DOHH2 (cell line): ENCODE data around the gene DCAF5.

Source experiments
- H3F3A ChIP-seq: fragments of 200-600 bp; sonication (generic), shearing (Covaris generic); 2 replicates; pipeline ENCODE4 v1.6.0; 2016; ENCODE audit warnings: antibody characterized with exemption, mild to moderate bottlenecking; ENCODE audit not compliant: control insufficient read depth, insufficient read depth
- H3K27ac ChIP-seq: fragments of 200-600 bp; sonication (generic); 2 replicates; pipeline ENCODE4 v1.5.1; 2014; ENCODE audit warnings: low read depth, mild to moderate bottlenecking, low read length, moderate library complexity
- H3K27me3 ChIP-seq: fragments of 200-600 bp; sonication (generic); 2 replicates; pipeline ENCODE4 v1.6.1; 2014; ENCODE audit warnings: mild to moderate bottlenecking, low read length, mixed read lengths; ENCODE audit not compliant: control insufficient read depth
- H3K36me3 ChIP-seq: fragments of 200-600 bp; sonication (generic); 2 replicates; pipeline ENCODE4 v1.6.1; 2014; ENCODE audit warnings: mild to moderate bottlenecking, low read length, moderate library complexity, mixed read lengths; ENCODE audit not compliant: control insufficient read depth
- H3K4me1 ChIP-seq: fragments of 200-600 bp; sonication (generic); 2 replicates; pipeline ENCODE4 v1.6.1; 2014; ENCODE audit warnings: mild to moderate bottlenecking, low read length, mixed read lengths; ENCODE audit not compliant: control insufficient read depth
- H3K4me2 ChIP-seq: fragments of 200-600 bp; sonication (generic); 2 replicates; pipeline ENCODE4 v1.6.0; 2014; ENCODE audit warnings: mild to moderate bottlenecking, low read length, moderate library complexity
- H3K4me3 ChIP-seq: fragments of 200-600 bp; sonication (generic); 2 replicates; pipeline ENCODE4 v1.5.1; 2014; ENCODE audit warnings: mild to moderate bottlenecking, low read length, mixed read lengths
- H3K79me2 ChIP-seq: fragments of 200-600 bp; sonication (generic); 2 replicates; pipeline ENCODE4 v1.6.1; 2014; ENCODE audit warnings: mild to moderate bottlenecking, low read length, mixed read lengths; ENCODE audit not compliant: control insufficient read depth
- H3K9me2 ChIP-seq: fragments of 200-600 bp; sonication (generic); replicated peaks from 2 replicates; pipeline ENCODE4 v1.6.1; 2014; ENCODE audit warnings: mild to moderate bottlenecking, low read length, mixed read lengths; ENCODE audit not compliant: control insufficient read depth
- H3K9me3 ChIP-seq: fragments of 200-600 bp; sonication (generic); 2 replicates; pipeline ENCODE4 v1.6.1; 2014; ENCODE audit warnings: antibody characterized with exemption, low read length, mixed read lengths; ENCODE audit not compliant: control insufficient read depth, insufficient read depth
- H4K20me1 ChIP-seq: fragments of 200-600 bp; sonication (generic); 2 replicates; pipeline ENCODE4 v1.6.0; 2014; ENCODE audit warnings: low read depth, mild to moderate bottlenecking, antibody characterized with exemption, low read length, moderate library complexity; ENCODE audit not compliant: control insufficient read depth, insufficient read depth
- EZH2phosphoT487 ChIP-seq: fragments of 200-600 bp; sonication (generic); IDR thresholded peaks from 2 replicates; pipeline ENCODE4 v1.6.1; 2017; ENCODE audit warnings: borderline replicate concordance, mild to moderate bottlenecking, antibody characterized with exemption, low read length, moderate library complexity, mixed read lengths
- TF ChIP-seq, protein P1 (sequence below): fragments of 200-600 bp; sonication (generic); IDR thresholded peaks from one replicate; pipeline ENCODE4 v1.5.1; 2014; ENCODE audit warnings: antibody characterized with exemption, mild to moderate bottlenecking, low read depth, low read length; ENCODE audit not compliant: poor library complexity, severe bottlenecking

Gene DCAF5

DNA sequence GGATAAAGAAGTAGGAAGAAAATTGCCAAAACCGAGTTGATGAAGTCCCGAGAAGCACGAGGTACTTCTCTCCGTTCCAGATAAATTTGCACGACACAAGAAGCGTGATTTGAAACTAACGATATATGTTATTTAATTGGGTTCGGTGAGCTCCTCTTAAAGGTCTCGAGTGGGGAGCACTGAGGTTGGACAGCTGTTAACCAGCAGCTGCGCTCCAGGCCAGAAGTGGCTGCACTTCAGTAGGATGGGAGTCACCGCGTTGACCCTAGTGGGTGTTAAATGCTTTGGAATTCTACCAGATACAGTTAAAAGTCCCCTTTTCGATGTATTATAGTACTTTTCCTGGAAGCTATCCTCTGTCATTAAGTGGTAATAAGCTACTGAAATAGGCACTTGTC, 953 bp upstream of the DCAF5 start:
- no peak for TF ChIP-seq EZH2phosphoT487
- TF ChIP-seq, protein P1, sequence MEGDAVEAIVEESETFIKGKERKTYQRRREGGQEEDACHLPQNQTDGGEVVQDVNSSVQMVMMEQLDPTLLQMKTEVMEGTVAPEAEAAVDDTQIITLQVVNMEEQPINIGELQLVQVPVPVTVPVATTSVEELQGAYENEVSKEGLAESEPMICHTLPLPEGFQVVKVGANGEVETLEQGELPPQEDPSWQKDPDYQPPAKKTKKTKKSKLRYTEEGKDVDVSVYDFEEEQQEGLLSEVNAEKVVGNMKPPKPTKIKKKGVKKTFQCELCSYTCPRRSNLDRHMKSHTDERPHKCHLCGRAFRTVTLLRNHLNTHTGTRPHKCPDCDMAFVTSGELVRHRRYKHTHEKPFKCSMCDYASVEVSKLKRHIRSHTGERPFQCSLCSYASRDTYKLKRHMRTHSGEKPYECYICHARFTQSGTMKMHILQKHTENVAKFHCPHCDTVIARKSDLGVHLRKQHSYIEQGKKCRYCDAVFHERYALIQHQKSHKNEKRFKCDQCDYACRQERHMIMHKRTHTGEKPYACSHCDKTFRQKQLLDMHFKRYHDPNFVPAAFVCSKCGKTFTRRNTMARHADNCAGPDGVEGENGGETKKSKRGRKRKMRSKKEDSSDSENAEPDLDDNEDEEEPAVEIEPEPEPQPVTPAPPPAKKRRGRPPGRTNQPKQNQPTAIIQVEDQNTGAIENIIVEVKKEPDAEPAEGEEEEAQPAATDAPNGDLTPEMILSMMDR: no peak
- H3K4me3 ChIP-seq: peak overlapping the region; percentile 95
- H3K9me3 ChIP-seq: no peaks in the 10 kb centered on the region
- 0 out of 2 replicates have a peak, but pooled peaks cover 7% of the 10 kb centered on the region for H4K20me1 ChIP-seq
- peaks cover 24% of the 10 kb centered on the region for H3K36me3 ChIP-seq
- peaks cover 38% of the 10 kb centered on the region for H3K79me2 ChIP-seq
- H3K27me3 ChIP-seq: peaks cover 17% of the 10 kb centered on the region
- H3K27ac ChIP-seq: no peak overlapping the region
- H3F3A ChIP-seq: peaks cover 9% of the 10 kb centered on the region; the same call in 1 of the 2 replicates
- H3K4me2 ChIP-seq: peak overlapping the region; percentile 98
- no peaks in the 10 kb centered on the region for H3K9me2 ChIP-seq
- H3K4me1 ChIP-seq: peaks cover 24% of the 10 kb centered on the region

DNA sequence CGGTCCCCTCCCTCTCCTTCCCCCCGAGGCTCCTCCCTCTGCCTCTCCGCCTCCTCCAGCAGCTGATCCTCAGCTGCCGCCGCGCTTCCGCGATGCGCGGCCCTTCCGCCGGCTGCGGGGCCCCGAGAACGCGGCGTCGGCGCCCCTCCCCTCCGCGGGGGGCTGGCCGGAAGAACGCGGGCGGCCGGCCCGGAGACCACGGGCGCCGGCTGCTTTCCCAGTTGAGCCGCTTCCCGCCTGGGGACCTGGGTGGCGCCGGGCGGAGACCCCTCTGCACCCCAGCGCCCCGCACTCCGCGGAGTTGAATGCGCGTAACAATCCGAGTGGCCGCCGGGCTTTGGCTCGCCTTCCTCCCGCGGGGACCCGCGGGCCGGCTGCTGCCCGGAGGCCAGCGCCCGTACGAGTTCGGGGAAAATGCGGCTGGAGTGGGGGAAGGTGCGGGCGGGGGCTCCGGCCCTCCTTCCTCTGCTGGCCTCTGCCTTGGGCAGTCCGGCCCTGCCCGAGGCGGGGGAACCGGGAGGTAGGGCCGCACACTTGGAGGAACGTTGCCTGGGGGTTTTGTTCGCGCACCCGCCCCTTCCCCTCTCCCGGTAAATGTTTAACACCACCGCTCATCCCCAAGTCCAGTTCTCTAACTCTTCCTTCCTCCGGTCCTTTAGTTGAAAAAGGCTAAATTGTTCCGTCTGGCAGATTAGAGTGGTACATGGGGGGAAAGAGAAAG, 393 bp upstream of the DCAF5 start:
- H3F3A ChIP-seq: peaks cover 9% of the 10 kb centered on the region; the same call in 1 of the 2 replicates
- H3K4me1 ChIP-seq: peaks cover 24% of the 10 kb centered on the region
- no peak overlapping the region for H3K27ac ChIP-seq
- peaks cover 17% of the 10 kb centered on the region for H3K27me3 ChIP-seq
- peaks cover 28% of the 10 kb centered on the region for H3K36me3 ChIP-seq
- H3K4me3 ChIP-seq: peak overlapping the region; percentile 95
- no peaks in the 10 kb centered on the region for H3K9me3 ChIP-seq
- H3K9me2 ChIP-seq: no peaks in the 10 kb centered on the region
- peaks cover 43% of the 10 kb centered on the region for H3K79me2 ChIP-seq
- H3K4me2 ChIP-seq: peak overlapping the region; percentile 98
- TF ChIP-seq EZH2phosphoT487: peak; percentile 26; the same call in 1 of the 2 replicates
- TF ChIP-seq, protein P1: no peak
- H4K20me1 ChIP-seq: 0 out of 2 replicates have a peak, but pooled peaks cover 10% of the 10 kb centered on the region

DNA sequence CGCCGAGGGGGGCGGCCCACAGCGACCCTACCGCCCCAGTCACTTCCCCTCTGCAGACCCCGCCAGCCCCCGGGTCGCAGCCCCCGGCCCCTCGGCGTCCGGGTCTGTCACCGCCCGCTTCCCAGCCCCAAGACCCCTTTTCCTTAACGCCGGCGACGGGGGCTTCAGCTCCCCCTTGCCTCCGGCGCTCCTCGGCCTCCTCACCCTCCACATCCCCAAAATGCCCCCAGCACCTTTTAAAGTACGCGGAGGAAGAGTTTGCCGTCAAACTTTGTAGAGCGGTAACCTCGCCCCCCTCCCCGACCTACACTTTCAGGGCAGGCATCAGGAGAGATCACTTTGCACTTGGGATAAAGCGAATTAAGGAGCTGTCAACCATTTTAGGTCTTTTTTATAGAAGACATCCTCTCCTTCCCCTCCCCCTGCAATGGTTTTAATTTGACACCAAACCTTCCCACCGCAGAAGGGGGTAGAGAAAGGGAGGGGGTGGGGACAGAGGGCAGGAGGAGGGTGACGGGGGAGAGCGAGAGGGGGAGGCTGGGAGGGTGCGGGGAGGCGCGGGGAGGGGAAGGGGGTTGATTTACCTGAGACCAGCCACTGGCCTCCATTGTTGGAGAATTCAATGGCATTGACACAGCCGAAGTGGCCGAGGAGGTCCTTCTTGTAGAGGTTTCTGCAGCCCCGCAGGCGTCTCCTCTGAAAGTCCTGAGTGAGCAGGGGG, 578 bp downstream of the DCAF5 start:
- peak overlapping the region; percentile 95 for H3K4me3 ChIP-seq
- peaks cover 9% of the 10 kb centered on the region; the same call in 1 of the 2 replicates for H3F3A ChIP-seq
- H4K20me1 ChIP-seq: peaks cover 10% of the 10 kb centered on the region; the same call in 1 of the 2 replicates
- no peaks in the 10 kb centered on the region for H3K9me3 ChIP-seq
- H3K4me1 ChIP-seq: peaks cover 24% of the 10 kb centered on the region
- peaks cover 52% of the 10 kb centered on the region for H3K79me2 ChIP-seq
- H3K4me2 ChIP-seq: peak overlapping the region; percentile 98
- TF ChIP-seq, protein P1: no peak
- TF ChIP-seq EZH2phosphoT487: no peak
- peaks cover 38% of the 10 kb centered on the region for H3K36me3 ChIP-seq
- H3K27me3 ChIP-seq: peaks cover 17% of the 10 kb centered on the region
- peak overlapping the region; percentile 79 for H3K27ac ChIP-seq
- no peaks in the 10 kb centered on the region for H3K9me2 ChIP-seq
